DMS53 (cell line): ENCODE data around the gene COX19.

ENCODE experiments used
- DNase-seq: peaks from one replicate; lab custom pipeline; 2025; lab: John Stamatoyannopoulos, UW

The COX19 gene

GRCh38 chr7:991729-992656 is 16.6 kb upstream of the COX19 start:
- DNase-seq = no peak

GRCh38 chr7:990933-991728 is 15.8 kb upstream of the COX19 start:
- no peak for DNase-seq

GRCh38 chr7:990352-990932 is 15.1 kb upstream of the COX19 start:
- no peak for DNase-seq

GRCh38 chr7:988963-989529 is 13.7 kb upstream of the COX19 start:
- no peak for DNase-seq

GRCh38 chr7:988426-988911 is 13.1 kb upstream of the COX19 start:
- peak; percentile 51 for DNase-seq

- DNase-seq = no peak
These were observed 12.6 kb upstream of the COX19 start for GRCh38 chr7:987909-988308.

GRCh38 chr7:986766-987751 is 11.7 kb upstream of the COX19 start:
- DNase-seq = peak; percentile 88

- peak; percentile 81 for DNase-seq
These were observed 10.8 kb upstream of the COX19 start for GRCh38 chr7:985915-986741.

GRCh38 chr7:985127-985416 is 9.7 kb upstream of the COX19 start:
- DNase-seq = no peak

GRCh38 chr7:984361-985126 is 9.2 kb upstream of the COX19 start:
- DNase-seq = peak; percentile 35

- DNase-seq = no peak
These were observed 8.3 kb upstream of the COX19 start for GRCh38 chr7:983616-984071.

- DNase-seq = no peak
These were observed 7.8 kb upstream of the COX19 start, which contains the start of gene CYP2W1 for GRCh38 chr7:983004-983615. TSS of gene CYP2W1 (plus strand) at chr7:983181. CDS start at chr7:983212, 31 bp downstream.

GRCh38 chr7:982511-983003 is 7.2 kb upstream of the COX19 start:
- no peak for DNase-seq

- DNase-seq = no peak
These were observed 6.6 kb upstream of the COX19 start for GRCh38 chr7:981793-982510.

- DNase-seq = peak; percentile 37
These were observed 4.7 kb upstream of the COX19 start for GRCh38 chr7:979886-980571.

- no peak for DNase-seq
These were observed 3.8 kb upstream of the COX19 start for GRCh38 chr7:979151-979550.

- DNase-seq = no peak
These were observed 3.2 kb upstream of the COX19 start for GRCh38 chr7:978416-979091.
